HUES64 (cell line): ENCODE data around the gene TUBA4B.
"Not testable (repeated sequence)": the region's sequence is repeated elsewhere in the genome, so short reads cannot be mapped to it uniquely, and the experiment has no call there.

Experiments used
- H3K27ac ChIP-seq: 2 replicates; pipeline ENCODE4 v1.7.0; 2013; ENCODE audit warnings: low read depth, low read length, inconsistent platforms
- H3K27me3 ChIP-seq: 2 replicates; pipeline ENCODE4 v1.6.1; 2013; ENCODE audit warnings: mild to moderate bottlenecking, low read length; ENCODE audit not compliant: insufficient read depth
- H3K36me3 ChIP-seq: 2 replicates; pipeline ENCODE4 v1.6.1; 2013; ENCODE audit warnings: mild to moderate bottlenecking, low read length; ENCODE audit not compliant: insufficient read depth
- H3K4me1 ChIP-seq: 2 replicates; pipeline ENCODE4 v1.6.1; 2013; ENCODE audit warnings: mild to moderate bottlenecking, low read length, moderate library complexity; ENCODE audit not compliant: insufficient read depth
- H3K4me3 ChIP-seq: 2 replicates; pipeline ENCODE4 v1.5.1; 2013; ENCODE audit warnings: mild to moderate bottlenecking, low read length, moderate library complexity
- H3K9ac ChIP-seq: 2 replicates; pipeline ENCODE4 v1.6.1; 2013; ENCODE audit warnings: mild to moderate bottlenecking, low read depth, low read length
- H3K9me3 ChIP-seq: 2 replicates; pipeline ENCODE4 v1.6.1; 2013; ENCODE audit warnings: low read depth, low read length; ENCODE audit not compliant: insufficient read depth
- WGBS: fragments of 150-250, 120-280 bp; methylation state at CpG from one replicate; pipeline ENCODE4 v1.1.7; 2013; ENCODE audit warnings: missing lambda C conversion rate; 5-methylcytosine and 5-hydroxymethylcytosine counted together

TUBA4B gene

DNA sequence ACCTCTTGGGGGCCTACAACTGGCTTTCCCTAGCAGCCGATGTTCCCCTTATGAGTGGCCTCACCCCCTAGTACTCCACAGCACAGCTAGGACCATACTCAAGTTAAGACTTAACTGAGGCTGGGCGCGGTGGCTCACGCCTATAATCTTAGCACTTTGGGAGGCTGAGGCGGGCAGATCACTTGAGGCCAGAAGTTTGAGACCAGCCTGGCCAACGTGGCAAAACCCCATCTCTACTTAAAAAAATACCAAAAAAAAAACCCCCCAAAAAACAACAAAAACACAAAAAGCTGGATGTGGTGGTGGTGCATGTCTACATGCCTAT lies 34.0 kb downstream of the TUBA4B start:
- not testable (repeated sequence) for H3K9ac ChIP-seq, H3K27ac ChIP-seq, H3K4me3 ChIP-seq, H3K27me3 ChIP-seq, H3K9me3 ChIP-seq, H3K4me1 ChIP-seq
- peaks cover 11% of the 10 kb centered on the region for H3K36me3 ChIP-seq
- WGBS, result 97% methylated on average over 6 of the region's 6 CpGs

DNA sequence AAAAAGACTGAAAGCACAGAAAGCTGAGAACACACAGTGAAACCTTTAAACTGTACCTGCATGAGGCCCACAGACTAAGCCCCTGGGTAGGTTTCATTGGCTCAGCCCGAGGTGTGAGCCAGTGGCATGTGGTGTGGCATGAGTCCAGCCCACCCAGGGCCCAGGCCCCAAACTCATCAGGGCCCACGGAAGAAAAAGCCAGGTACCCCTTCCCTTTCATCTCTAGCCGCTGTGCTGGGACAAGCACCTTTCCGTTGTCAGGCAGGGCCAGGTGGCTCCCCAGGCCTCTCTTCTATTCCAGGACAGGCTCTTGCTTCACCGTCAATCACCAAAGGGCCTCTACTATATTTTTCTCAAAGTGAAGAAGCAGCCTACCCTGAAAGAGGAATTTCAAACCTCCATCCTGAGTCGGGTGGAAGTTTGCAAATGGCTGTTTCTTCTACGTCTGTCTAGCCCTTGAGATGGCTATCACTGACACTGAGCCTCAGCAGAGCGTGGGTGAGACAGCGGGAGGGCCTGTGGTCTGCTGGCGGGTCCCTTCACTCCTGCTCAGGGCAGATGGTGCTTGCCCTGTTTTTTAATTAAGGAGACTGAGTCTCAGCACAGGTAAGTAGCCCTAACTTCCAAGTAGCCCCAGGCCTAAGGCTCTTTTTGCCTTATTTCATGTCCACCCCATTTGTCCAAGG lies 34.7 kb downstream of the TUBA4B start:
- WGBS, result 89% methylated on average over 10 of the region's 10 CpGs
- H3K4me1 ChIP-seq, result peaks cover 5% of the 10 kb centered on the region; the same call in 1 of the 2 replicates
- no peak overlapping the region for H3K27ac ChIP-seq
- H3K9me3 ChIP-seq, result no peaks in the 10 kb centered on the region
- peaks cover 5% of the 10 kb centered on the region for H3K36me3 ChIP-seq
- no peaks in the 10 kb centered on the region for H3K27me3 ChIP-seq
- H3K4me3 ChIP-seq, result no peak overlapping the region
- no peak overlapping the region for H3K9ac ChIP-seq

DNA sequence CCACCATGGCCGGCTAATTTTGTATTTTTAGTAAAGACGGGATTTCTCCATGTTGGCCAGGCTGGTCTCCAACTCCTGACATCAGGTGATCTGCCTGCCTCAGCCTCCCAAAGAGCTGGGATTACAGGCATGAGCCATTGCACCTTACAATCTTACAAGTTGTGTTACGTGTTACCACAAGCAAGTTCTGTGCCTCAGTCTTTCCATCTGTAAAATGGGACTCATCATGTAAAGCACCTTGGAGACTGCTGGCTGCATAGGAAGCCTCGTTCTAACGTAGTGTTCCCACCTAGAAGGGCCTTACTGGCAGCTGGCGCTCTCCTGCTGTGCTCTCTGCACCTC lies 36.1 kb downstream of the TUBA4B start:
- peaks cover 5% of the 10 kb centered on the region; the same call in 1 of the 2 replicates for H3K4me1 ChIP-seq
- H3K9me3 ChIP-seq, result no peaks in the 10 kb centered on the region
- no peak overlapping the region for H3K9ac ChIP-seq
- WGBS, result 86% methylated on average over 6 of the region's 6 CpGs
- no peak overlapping the region for H3K4me3 ChIP-seq
- no peak overlapping the region for H3K27ac ChIP-seq
- H3K27me3 ChIP-seq, result no peaks in the 10 kb centered on the region
- peaks cover 3% of the 10 kb centered on the region; the same call in 1 of the 2 replicates for H3K36me3 ChIP-seq

DNA sequence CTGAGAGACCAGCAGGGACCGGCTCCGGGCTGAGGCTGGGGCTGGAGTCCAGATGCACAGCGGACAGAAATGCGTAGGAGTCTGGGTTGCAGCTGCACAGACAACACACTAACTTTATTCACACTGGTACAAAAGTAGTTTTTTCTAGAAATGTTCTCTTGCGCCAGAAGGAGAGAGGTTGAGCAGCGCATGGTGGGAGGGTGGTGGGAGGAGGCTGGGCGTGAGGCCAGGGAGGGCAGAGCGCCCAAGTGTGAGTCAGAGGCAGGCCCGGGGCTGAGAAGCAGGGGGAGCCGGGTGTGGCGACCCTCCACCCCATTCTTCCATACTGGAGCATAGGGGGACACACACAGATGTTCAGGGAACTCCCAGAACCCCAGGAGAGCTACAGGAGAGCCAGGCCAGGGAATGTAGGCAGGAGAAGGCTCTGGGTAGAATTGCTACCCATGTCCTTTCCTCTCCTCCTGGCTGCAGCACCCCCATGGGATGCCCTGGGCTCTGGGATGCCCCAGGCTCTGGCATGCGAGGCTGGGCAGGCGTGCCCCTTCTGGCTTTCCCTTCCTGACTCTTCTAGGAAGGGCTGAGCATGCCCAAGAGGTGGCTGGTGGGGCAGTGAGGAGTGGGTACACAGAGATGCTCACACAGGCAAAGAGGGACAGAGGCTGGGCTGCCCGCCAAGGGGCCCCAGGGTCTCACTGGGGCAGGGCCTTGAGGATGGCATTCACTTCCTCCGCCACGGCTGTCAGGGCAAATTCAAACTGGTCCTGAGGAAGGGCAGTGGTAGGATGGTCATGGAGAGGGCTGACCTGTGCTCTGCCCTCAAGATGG lies 36.7 kb downstream of the TUBA4B start:
- H3K27me3 ChIP-seq, result no peaks in the 10 kb centered on the region
- H3K9me3 ChIP-seq, result no peaks in the 10 kb centered on the region
- H3K4me3 ChIP-seq, result no peak overlapping the region
- peaks cover 5% of the 10 kb centered on the region; the same call in 1 of the 2 replicates for H3K4me1 ChIP-seq
- 85% methylated on average over 15 of the region's 16 CpGs for WGBS
- H3K36me3 ChIP-seq, result peaks cover 2% of the 10 kb centered on the region; the same call in 1 of the 2 replicates
- H3K27ac ChIP-seq, result no peak overlapping the region
- no peak overlapping the region for H3K9ac ChIP-seq

DNA sequence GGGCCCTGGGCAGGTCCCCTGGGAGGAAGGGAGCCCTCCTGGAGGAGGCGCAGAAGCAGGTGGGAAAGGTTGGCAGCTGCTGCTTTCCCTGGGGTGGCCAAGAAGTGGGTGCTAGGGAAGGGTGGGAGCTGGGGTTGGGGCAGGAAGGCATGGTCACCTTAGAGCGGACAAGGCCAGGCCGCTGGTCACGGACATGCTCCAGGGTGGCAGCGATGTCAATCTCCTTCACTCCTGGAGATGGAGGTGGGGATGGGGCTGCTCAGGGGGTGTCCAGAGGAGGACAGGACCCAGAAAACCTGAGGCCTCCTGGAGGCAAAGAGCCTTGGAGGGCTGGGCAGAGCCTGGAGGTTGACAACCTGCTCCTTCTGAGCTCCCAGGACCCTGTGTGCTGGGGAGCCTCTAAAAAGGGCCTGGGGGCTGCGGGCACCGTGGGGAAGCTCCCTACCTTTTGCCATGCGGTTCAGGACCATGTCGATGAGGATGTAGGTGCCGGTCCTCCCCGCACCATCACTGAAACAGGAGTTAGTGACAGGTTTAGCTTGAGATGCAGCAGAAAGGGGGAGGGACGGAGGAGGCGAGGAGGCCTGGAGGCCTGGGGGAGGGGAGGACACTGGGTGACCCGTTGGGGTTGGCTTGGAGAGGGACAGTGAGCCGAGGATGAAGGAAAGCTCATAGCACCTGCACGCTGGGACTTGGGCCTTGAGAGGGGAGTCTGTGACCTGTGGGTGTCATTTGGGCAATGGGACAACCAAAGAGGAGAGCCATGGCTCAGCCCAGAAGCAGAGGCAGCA lies 37.5 kb downstream of the TUBA4B start:
- Histone ChIP-seq H3K36me3 (no peaks in the 10 kb centered on the region), H3K4me1 (peaks cover 5% of the 10 kb centered on the region; the same call in 1 of the 2 replicates), H3K27me3 (peaks cover 6% of the 10 kb centered on the region), H3K9ac (no peak overlapping the region), H3K27ac (no peak overlapping the region), H3K4me3 (no peak overlapping the region), H3K9me3 (no peaks in the 10 kb centered on the region)
- WGBS, result 89% methylated on average over 16 of the region's 16 CpGs

DNA sequence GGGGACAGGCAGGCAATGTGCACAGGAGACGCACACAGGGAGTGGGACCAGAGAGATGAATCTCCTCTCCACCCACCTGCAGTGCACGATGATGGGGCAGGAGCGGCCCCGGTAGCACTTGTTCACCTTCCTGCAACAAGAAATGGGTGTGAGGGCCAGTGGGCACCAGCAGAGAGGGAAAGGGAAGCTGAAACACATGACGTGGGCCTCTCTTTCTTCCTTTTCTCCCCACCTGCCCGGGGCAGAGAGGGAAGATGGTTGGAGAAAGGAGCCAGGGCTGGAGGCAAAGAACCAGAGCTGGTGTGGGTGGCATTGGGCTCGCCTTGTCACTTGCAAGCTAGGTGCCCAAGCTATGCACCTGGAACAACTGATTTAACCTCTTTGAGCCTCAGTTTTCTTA lies 38.4 kb downstream of the TUBA4B start:
- peaks cover 2% of the 10 kb centered on the region; the same call in 1 of the 2 replicates for H3K4me1 ChIP-seq
- no peaks in the 10 kb centered on the region for H3K9me3 ChIP-seq
- WGBS, result 88% methylated on average over 4 of the region's 7 CpGs
- H3K27ac ChIP-seq, result no peak overlapping the region
- H3K9ac ChIP-seq, result no peak overlapping the region
- no peaks in the 10 kb centered on the region for H3K36me3 ChIP-seq
- peaks cover 11% of the 10 kb centered on the region for H3K27me3 ChIP-seq
- no peak overlapping the region for H3K4me3 ChIP-seq

DNA sequence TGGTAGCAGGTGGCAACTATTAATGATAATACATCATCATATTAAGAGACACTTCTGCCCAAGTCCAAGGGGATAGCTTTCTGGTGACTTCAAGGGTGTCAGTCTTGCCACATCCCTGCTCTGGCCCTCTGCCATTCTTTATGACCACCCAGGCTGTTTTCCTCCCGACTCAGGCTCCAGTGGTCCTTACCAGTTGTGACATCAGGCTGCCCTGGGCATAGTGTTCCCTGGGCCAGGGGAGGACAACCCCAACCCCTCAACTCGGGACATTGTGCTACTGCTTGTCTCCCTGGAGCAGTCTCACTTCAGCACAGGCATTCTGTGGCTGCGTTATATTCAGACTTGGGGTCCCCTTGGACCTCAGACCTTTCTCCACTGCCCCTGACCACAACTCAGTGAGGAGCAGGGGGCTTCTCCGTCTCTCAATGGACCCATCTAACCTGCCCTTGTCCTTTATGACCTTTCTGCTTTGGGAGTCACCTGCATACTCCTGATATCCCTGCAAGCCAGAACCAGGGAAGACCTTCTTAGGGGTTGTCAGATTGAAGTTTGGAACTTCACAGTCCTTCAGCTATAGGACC lies 39.0 kb downstream of the TUBA4B start:
- H3K27ac ChIP-seq, result no peak overlapping the region

DNA sequence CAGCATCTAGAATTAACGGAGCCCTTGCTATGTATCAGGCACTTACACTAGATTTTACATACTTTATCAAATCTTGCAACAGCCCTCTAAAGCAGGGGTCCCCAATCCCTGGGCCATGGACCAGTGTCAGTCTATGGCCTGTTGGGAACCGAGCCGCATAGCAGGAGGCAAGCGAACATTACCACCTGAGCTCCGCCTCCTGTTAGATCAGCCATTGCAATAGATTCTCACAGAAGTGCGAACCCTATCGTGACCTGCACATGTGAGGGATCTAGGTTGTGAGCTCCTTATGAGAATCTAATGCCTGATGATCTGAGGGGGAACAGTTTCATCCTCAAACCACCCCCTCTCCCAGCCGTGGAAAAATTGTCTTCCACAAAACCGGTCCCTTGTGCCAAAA lies 39.6 kb downstream of the TUBA4B start:
- 92% methylated on average over 9 of the region's 9 CpGs for WGBS
- Histone ChIP-seq H3K27me3 (peaks cover 11% of the 10 kb centered on the region), H3K4me1 (no peaks in the 10 kb centered on the region), H3K36me3 (no peaks in the 10 kb centered on the region), H3K9ac (no peak overlapping the region), H3K9me3 (no peaks in the 10 kb centered on the region), H3K4me3 (no peak overlapping the region), H3K27ac (no peak overlapping the region)

More for the DNA sequence above, 39.0 kb downstream of the TUBA4B start:
- 89% methylated on average over 4 of the region's 4 CpGs for WGBS
- H3K27me3 ChIP-seq, result peaks cover 11% of the 10 kb centered on the region
- no peak overlapping the region for H3K9ac ChIP-seq
- no peaks in the 10 kb centered on the region for H3K4me1 ChIP-seq
- H3K36me3 ChIP-seq, result no peaks in the 10 kb centered on the region
- H3K4me3 ChIP-seq, result no peak overlapping the region
- H3K9me3 ChIP-seq, result no peaks in the 10 kb centered on the region

DNA sequence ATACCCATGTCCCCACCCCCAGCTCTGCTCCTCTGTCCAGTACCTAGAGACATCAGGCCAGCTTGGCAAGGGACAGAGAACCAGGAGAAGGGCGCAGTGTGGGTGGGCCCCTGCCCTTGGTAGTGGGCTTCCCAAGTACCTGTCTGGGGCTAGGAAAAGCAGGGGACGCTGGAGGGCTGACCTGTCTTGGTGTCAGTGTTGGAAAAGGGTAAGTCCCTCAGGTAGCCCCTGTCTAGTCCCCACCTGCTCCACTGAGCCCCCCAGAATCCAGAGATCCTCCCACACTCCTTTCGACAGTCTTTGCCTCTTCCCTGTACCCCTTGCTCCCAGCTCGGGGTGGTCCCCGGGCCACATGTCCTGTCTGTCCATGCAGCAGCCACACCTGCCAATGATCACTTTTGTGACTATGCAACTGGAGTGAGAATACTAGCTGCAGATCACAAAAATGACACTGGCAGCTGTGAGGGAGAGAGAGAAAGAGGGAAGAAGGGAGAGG lies 40.7 kb downstream of the TUBA4B start:
- WGBS, result 96% methylated on average over 5 of the region's 5 CpGs
- Histone ChIP-seq H3K4me3 (peak overlapping the region; percentile 79), H3K27me3 (peaks cover 11% of the 10 kb centered on the region), H3K36me3 (no peaks in the 10 kb centered on the region), H3K9ac (no peak overlapping the region; the same call in 1 of the 2 replicates), H3K27ac (no peak overlapping the region), H3K4me1 (0 out of 2 replicates have a peak, but pooled peaks cover under 1% of the 10 kb centered on the region), H3K9me3 (no peaks in the 10 kb centered on the region)

DNA sequence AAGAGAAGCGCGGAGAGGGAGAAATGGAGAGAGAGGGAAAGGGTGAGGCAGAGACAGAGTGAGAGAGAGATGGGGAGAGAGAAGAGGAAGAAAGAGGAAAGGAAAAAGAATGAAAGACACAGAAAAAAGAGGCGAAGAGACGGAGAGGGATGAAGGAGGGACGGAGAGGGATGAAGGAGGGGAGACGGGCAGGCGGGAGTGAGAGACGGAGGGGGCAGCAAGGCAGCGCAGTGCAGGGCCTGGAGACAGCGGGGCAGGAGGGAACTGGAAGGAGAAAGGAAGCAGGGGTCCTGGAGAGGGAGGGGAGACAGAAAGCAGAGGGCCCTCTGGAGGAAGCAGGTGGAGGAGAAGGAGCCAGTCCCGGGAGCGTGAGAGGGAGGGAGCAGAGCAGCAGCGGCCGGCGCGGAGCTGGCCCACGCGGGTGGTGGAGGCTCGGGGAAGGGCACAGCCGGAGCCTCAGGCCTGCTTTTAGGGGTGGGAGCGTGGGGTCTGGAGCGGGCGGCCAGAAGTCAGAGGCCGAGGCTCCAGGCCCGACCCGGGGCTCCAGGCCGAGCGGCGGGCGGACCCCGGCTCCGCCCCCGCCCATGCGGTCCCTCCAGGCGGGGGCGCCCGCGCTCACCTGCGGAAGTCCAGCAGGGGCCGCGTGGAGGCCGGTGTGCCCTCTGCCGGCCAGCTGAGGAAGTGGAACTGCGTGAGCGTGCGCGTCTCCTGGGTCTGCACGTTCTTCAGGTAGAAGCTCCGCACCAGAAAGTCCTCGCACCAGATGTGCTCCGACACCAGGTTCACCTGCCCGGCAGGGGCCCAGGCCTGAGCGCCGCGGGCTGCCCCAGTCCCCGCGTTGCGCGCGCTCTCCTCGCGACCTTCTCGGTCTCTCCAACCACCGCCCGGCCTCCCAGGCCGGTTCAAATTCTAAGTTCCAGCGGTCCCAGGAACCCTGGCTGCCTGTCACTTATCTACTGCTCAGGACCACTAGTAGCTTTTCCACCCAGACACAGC lies 41.6 kb downstream of the TUBA4B start:
- Histone ChIP-seq H3K4me3 (peak overlapping the region; percentile 79), H3K9ac (peak overlapping the region; percentile 84), H3K36me3 (no peaks in the 10 kb centered on the region), H3K9me3 (no peaks in the 10 kb centered on the region), H3K27me3 (peaks cover 19% of the 10 kb centered on the region), H3K4me1 (peaks cover 3% of the 10 kb centered on the region), H3K27ac (no peak overlapping the region)
- 7% methylated on average over 67 of the region's 67 CpGs for WGBS
